Prostate gland (tissue), 2 donors: ENCODE data around the gene EXD3. TPM values are rescaled to one million over a fixed set of nuclear protein-coding genes. Genes with fewer than 3 reads are reported as not detected.

Source experiments
- DNase-seq: peaks from one replicate; pipeline ENCODE4 v3.0.0-alpha.2; 2019; ENCODE audit warnings: low spot score
- H3K27ac ChIP-seq, 2 donors: fragments of 200-600 bp; sonication (generic); 2 replicates each; pipeline ENCODE4 v1.5.1; 2017 to 2019
- H3K27me3 ChIP-seq: fragments of 200-600 bp; sonication (generic); replicated peaks from 2 replicates; pipeline ENCODE4 v1.5.1; 2019; ENCODE audit not compliant: insufficient read depth
- H3K36me3 ChIP-seq, 2 donors: fragments of 200-600 bp; sonication (generic); 1 replicate in 1 of 2; 2 replicates in 1 of 2; pipeline versions ENCODE4 v1.5.1 to v1.8.1; 2017 to 2019
- H3K4me1 ChIP-seq: fragments of 200-600 bp; sonication (generic); replicated peaks from 2 replicates; pipeline ENCODE4 v1.5.1; 2019
- H3K4me3 ChIP-seq, 2 donors: fragments of 200-600 bp; sonication (generic); 2 replicates each; pipeline ENCODE4 v1.5.1; 2017 to 2019
- H3K9me3 ChIP-seq: fragments of 200-600 bp; sonication (generic); 2 replicates; pipeline ENCODE4 v1.5.1; 2017
- CTCF ChIP-seq, 4 experiments: fragments of 200-600 bp in 2 of 4; fragments of 450-650 bp in 2 of 4; sonication (generic) in 2 of 4; IDR thresholded peaks; 1 replicate in 3 of 4; 2 replicates in 1 of 4; pipeline ENCODE4 v1.5.1; 2016 to 2019; ENCODE audit warnings: antibody characterized with exemption in 4 of 4, mild to moderate bottlenecking in 2 of 4, moderate library complexity in 2 of 4
- POLR2A ChIP-seq: fragments of 450-650 bp; IDR thresholded peaks from one replicate; pipeline ENCODE4 v1.6.1; 2016; ENCODE audit warnings: antibody characterized with exemption, mild to moderate bottlenecking
- POLR2AphosphoS5 ChIP-seq: sonication (generic); formaldehyde crosslinking; IDR thresholded peaks from one replicate; pipeline ENCODE4 v1.6.1; 2017; ENCODE audit warnings: antibody characterized with exemption
- WGBS: methylation state at CpG from one replicate; pipeline ENCODE4 v1.1.5; 2018; 5-methylcytosine and 5-hydroxymethylcytosine counted together
- intact Hi-C: fragments of 100-400 bp; cut with DNase I; formaldehyde crosslinking; loops from one replicate; pipeline ENCODE4 v1.14.2; 2022
- total RNA-seq, 2 donors: library from RNA; depleted of rRNA; stranded (reverse); fragments of >200 nt; gene quantifications; one replicate each; pipeline ENCODE4 v1.1.0, GENCODE V29; 2016

The EXD3 gene
- total RNA-seq, 2 donors from 2014 or later, result 32.6 to 44.8 TPM

DNA sequence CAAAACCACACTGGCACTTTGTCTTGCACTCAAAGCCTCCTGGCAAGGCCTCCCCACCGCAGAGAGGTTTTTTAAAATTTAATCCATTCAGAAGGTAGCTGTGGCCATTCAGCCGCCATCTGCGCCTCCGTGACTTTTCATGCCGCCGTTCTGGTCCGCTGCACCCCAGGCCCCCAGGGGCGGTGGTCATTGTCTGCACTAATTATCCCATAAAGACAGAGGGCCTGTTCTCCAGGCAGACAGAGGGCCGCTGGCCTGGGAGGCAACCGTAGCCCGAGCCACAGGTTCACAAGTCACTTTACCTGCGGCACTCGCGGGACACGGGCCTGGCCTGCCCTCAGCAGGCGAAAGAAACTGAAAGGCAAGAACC lies 49.4 kb downstream of the EXD3 start:
- no peak overlapping the region for H3K4me3 ChIP-seq
- TF ChIP-seq POLR2A, result no peak
- TF ChIP-seq POLR2AphosphoS5, result no peak
- no peak for TF ChIP-seq CTCF (IDR thresholded peaks at IDR 0.05)
- intact Hi-C loops, result no loop called here
- no peak for DNase-seq
- no peaks in the 10 kb centered on the region for H3K9me3 ChIP-seq
- no peak overlapping the region for H3K27ac ChIP-seq
- H3K27me3 ChIP-seq, result no peaks in the 10 kb centered on the region
- no peaks in the 10 kb centered on the region for H3K36me3 ChIP-seq
- 89% methylated on average over 16 of the region's 16 CpGs for WGBS
- no peaks in the 10 kb centered on the region for H3K4me1 ChIP-seq

DNA sequence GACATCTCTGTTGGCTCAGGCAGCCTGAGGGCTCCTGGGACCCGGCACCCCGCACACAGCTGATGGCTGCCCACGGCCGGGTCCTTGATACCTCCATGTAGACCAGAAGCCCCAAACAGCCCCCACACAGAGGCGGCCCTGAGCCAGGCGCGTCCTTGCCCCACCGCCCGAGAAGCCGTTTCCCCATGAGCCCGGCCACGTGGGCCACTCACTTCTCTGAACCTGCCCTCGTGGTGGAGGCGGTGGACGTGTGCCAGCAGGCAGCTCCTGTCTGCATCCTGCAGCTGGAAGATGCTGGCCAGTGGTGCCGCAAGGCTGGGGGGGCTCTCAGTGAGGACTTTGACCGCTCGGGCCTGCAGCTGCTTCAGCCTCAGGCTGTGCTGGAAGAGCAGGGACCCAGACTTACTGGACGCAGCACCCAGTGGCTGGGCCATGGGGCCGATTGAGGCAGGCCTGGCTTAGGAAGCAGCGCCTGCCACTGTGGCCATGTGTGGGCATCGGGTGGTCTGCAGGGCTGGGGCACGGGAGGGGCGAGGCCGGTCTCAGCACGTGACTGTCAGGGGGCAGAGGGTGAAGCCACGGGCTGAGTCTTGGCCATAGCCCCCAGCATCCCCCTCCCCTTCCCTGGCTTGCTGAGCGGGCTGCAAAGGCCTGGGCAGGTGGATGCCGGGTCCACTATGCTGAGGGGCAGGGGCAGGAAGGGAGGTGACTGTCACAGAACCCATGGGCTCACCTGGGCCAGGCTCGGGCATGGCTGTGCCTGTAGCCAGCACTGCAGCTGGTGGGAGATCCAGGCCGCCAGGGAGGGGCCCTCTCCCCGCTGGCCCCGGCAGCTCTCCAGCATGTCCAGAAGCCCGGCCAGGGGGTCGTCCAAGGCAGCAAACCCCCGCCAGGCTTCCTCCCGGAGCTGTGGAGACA lies 50.0 kb downstream of the EXD3 start:
- intact Hi-C loops, result no loop called here
- DNase-seq, result no peak
- no peak overlapping the region for H3K27ac ChIP-seq
- H3K27me3 ChIP-seq, result no peaks in the 10 kb centered on the region
- WGBS, result 88% methylated on average over 32 of the region's 37 CpGs
- no peak overlapping the region for H3K4me3 ChIP-seq
- no peaks in the 10 kb centered on the region for H3K4me1 ChIP-seq
- no peaks in the 10 kb centered on the region for H3K9me3 ChIP-seq
- TF ChIP-seq POLR2A, result no peak
- TF ChIP-seq POLR2AphosphoS5, result no peak
- no peak for TF ChIP-seq CTCF (IDR thresholded peaks at IDR 0.05)
- H3K36me3 ChIP-seq, result no peaks in the 10 kb centered on the region

GRCh38 chr9:137371946-137372651 lies 50.9 kb downstream of the EXD3 start:
- TF ChIP-seq POLR2AphosphoS5, result no peak
- Histone ChIP-seq H3K4me3 (no peak overlapping the region), H3K4me1 (no peaks in the 10 kb centered on the region), H3K27me3 (no peaks in the 10 kb centered on the region), H3K27ac (no peak overlapping the region), H3K9me3 (no peaks in the 10 kb centered on the region), H3K36me3 (no peaks in the 10 kb centered on the region)
- whole genome bisulfite sequencing, result 95% methylated on average over 25 of the region's 25 CpGs
- intact Hi-C loops, result no loop called here
- DNase-seq, result no peak

DNA sequence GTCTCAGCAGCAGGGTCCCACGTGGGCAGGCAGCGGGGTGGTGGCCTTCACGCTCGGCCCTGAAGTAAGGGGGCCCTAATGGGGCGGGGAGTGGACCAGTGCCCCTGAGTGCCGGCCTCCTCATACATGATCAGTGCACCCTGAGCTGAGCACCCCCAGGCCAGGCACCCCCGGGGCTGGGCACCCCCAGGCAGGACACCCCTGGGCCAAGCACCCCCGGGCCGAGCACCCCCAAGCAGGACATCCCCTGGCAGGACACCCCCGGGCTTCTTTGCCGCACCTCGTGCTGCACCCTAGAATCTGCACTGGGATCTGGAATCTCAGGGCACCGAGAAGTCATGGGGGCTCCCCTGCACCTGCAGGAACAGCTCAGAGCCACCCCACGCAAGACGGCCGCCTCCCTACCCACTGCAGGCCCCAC lies 51.4 kb downstream of the EXD3 start:
- no peak for TF ChIP-seq POLR2AphosphoS5
- no peak for TF ChIP-seq CTCF (IDR thresholded peaks at IDR 0.05)
- no peak for TF ChIP-seq POLR2A
- Histone ChIP-seq H3K4me1 (no peaks in the 10 kb centered on the region), H3K27me3 (no peaks in the 10 kb centered on the region), H3K27ac (no peak overlapping the region), H3K9me3 (no peaks in the 10 kb centered on the region), H3K36me3 (no peaks in the 10 kb centered on the region), H3K4me3 (no peak overlapping the region)
- intact Hi-C loops, result no loop called here
- 93% methylated on average over 15 of the region's 16 CpGs for WGBS
- no peak for DNase-seq

GRCh38 chr9:137370865-137371520 lies 52.0 kb downstream of the EXD3 start:
- 82% methylated on average over 52 of the region's 52 CpGs for WGBS
- H3K4me3 ChIP-seq, result no peak overlapping the region
- no peak overlapping the region for H3K27ac ChIP-seq
- intact Hi-C loops, result no loop called here
- no peaks in the 10 kb centered on the region for H3K36me3 ChIP-seq
- H3K9me3 ChIP-seq, result no peaks in the 10 kb centered on the region
- TF ChIP-seq POLR2A (no peak), POLR2AphosphoS5 (no peak), CTCF (IDR thresholded peaks at IDR 0.05) (no peak)
- no peaks in the 10 kb centered on the region for H3K4me1 ChIP-seq
- DNase-seq, result no peak
- H3K27me3 ChIP-seq, result no peaks in the 10 kb centered on the region
